ENCODE results near the gene CCDC171. TPM values are rescaled to one million over a fixed set of nuclear protein-coding genes. Genes with fewer than 3 reads are reported as not detected.

The CCDC171 gene
- total and polyA plus RNA-seq, 2 of the 13 experiments (the other 11 are each of a cell fraction or from before 2014, with no cell fraction given), result 0.95 to 2.5 TPM

GRCh38 chr9:15843931-15844330, 291.1 kb downstream of the CCDC171 start (continued):
- no peak for TF ChIP-seq AKNA (CRISPR knock-in tag; IDR thresholded peaks at IDR 0.05; ENCODE audit: borderline replicate concordance)

DNA sequence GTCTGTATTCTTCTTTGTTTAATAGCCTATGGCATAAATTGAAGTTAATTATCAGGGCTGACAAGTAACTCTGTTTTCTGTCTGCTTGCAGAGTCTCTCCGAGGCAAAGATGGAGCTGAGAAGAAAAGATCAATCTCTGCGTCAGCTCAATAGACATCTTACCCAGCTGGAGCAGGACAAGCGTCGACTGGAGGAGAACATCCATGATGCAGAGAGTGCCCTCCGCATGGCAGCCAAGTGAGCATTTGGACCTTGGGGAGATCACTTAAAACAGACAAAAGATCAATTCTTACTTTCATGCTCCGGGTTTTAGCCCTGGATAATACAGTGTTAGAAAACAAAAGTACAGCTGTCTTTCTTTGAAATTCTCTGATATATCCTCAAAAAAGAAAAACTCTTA, 293.8 kb downstream of the CCDC171 start:
- H3K4me1 ChIP-seq (ENCODE audit: insufficient read depth, low read length), result no peaks in the 10 kb centered on the region
- no peak overlapping the region for H3K4me2 ChIP-seq (ENCODE audit: low read depth, low read length)
- no peak overlapping the region for H3K9ac ChIP-seq (ENCODE audit: insufficient read depth, low read depth, low read length)
- in situ Hi-C loops (cut with HindIII; ENCODE audit: extremely low pct_ligation_motif_present, low pct_unique_long_range_greater_than_20kb) (no loop called here), intact Hi-C loops (cut with micrococcal nuclease; ENCODE audit: unreplicated experiment) (no loop called here)
- no peak overlapping the region for H3K4me3 ChIP-seq (replicated peaks in 1 of 3; ENCODE audit: insufficient read depth in 1 of 3, low read depth in 2 of 3, low read length in 3 of 3)
- H3K79me2 ChIP-seq (ENCODE audit: insufficient read depth, low read length), result no peaks in the 10 kb centered on the region
- H3K36me3 ChIP-seq (replicated peaks in 1 of 2; ENCODE audit: control insufficient read depth in 1 of 2, insufficient read depth in 2 of 2, low read length in 2 of 2), result no peaks in the 10 kb centered on the region
- no peak for FAIRE-seq
- ATAC-seq, result no peak
- H3K27ac ChIP-seq (ENCODE audit: extremely low read length, insufficient read depth, low read length), result no peak overlapping the region
- H3K9me3 ChIP-seq (ENCODE audit: low read length), result no peaks in the 10 kb centered on the region
- ChIA-PET CTCF (ENCODE audit: low intra/inter-chr PET ratio, low total read pairs) (no interaction called here), POLR2A (no interaction called here)
- no peak overlapping the region for H2AFZ ChIP-seq (ENCODE audit: low read length)
- BruUV-seq (replicated peaks), result no TSS peak
- WGBS (ENCODE audit: low lambda C conversion rate), result 82% methylated on average over 6 of the region's 6 CpGs
- H4K20me1 ChIP-seq (ENCODE audit: insufficient read depth, low read length), result no peaks in the 10 kb centered on the region
- no peak for DNase-seq (ENCODE audit: low spot score)
- H3K27me3 ChIP-seq (ENCODE audit: control insufficient read depth in 1 of 2, insufficient read depth in 2 of 2, low read length in 2 of 2), result no peaks in the 10 kb centered on the region
- no peak for TF ChIP-seq POLR2A (IDR thresholded peaks at IDR 0.05; ENCODE audit: insufficient read depth in 1 of 2, low read depth in 2 of 2, low read length in 2 of 2)
- no peak for TF ChIP-seq ZNF17 (CRISPR knock-in tag; IDR thresholded peaks at IDR 0.05)
- TF ChIP-seq FLYWCH1 (CRISPR knock-in tag; IDR thresholded peaks at IDR 0.05), result no peak
- TF ChIP-seq ZNF552 (CRISPR knock-in tag; IDR thresholded peaks at IDR 0.05; ENCODE audit: borderline replicate concordance), result no peak
- no peak for TF ChIP-seq ZBTB14 (CRISPR knock-in tag; IDR thresholded peaks at IDR 0.05)
- TF ChIP-seq SALL2 (CRISPR knock-in tag; IDR thresholded peaks at IDR 0.05), result no peak
- no peak for TF ChIP-seq ZMAT3 (CRISPR knock-in tag; conservative IDR thresholded peaks at IDR 0.05)
- no peak for TF ChIP-seq ZNF510 (CRISPR knock-in tag; IDR thresholded peaks at IDR 0.05; ENCODE audit: low read depth)
- no peak for TF ChIP-seq MLXIP (CRISPR knock-in tag; IDR thresholded peaks at IDR 0.05; ENCODE audit: borderline replicate concordance)
- TF ChIP-seq, protein P1, sequence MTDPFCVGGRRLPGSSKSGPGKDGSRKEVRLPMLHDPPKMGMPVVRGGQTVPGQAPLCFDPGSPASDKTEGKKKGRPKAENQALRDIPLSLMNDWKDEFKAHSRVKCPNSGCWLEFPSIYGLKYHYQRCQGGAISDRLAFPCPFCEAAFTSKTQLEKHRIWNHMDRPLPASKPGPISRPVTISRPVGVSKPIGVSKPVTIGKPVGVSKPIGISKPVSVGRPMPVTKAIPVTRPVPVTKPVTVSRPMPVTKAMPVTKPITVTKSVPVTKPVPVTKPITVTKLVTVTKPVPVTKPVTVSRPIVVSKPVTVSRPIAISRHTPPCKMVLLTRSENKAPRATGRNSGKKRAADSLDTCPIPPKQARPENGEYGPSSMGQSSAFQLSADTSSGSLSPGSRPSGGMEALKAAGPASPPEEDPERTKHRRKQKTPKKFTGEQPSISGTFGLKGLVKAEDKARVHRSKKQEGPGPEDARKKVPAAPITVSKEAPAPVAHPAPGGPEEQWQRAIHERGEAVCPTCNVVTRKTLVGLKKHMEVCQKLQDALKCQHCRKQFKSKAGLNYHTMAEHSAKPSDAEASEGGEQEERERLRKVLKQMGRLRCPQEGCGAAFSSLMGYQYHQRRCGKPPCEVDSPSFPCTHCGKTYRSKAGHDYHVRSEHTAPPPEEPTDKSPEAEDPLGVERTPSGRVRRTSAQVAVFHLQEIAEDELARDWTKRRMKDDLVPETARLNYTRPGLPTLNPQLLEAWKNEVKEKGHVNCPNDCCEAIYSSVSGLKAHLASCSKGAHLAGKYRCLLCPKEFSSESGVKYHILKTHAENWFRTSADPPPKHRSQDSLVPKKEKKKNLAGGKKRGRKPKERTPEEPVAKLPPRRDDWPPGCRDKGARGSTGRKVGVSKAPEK (CRISPR knock-in tag; IDR thresholded peaks at IDR 0.05; ENCODE audit: borderline replicate concordance), result no peak

All from HepG2 (cell line).